OCI-LY1 (cell line): Measurements from ENCODE around the gene AHSP.

Experiments used
- CTCF ChIP-seq: fragments of 200-600 bp; sonication (generic), shearing (Covaris generic); IDR thresholded peaks from 2 replicates; pipeline ENCODE4 v1.5.1; 2017; ENCODE audit warnings: mild to moderate bottlenecking, antibody characterized with exemption, low read length, moderate library complexity, mixed read lengths
- EZH2 ChIP-seq: fragments of 200-600 bp; sonication (generic), shearing (Covaris generic); IDR thresholded peaks from 2 replicates; pipeline ENCODE4 v1.8.0; 2017; ENCODE audit warnings: borderline replicate concordance, mixed run types, mild to moderate bottlenecking, antibody characterized with exemption, low read length, moderate library complexity, mixed read lengths

- TF ChIP-seq CTCF, result no peak
- TF ChIP-seq EZH2, result no peak
Observed at GRCh38 chr16:31536804-31537361, 9.2 kb downstream of the AHSP start.
